Testis (tissue), 3 donors: Measurements from ENCODE around the gene SEC14L5. TPM values are rescaled to one million over a fixed set of nuclear protein-coding genes. Genes with fewer than 3 reads are reported as not detected.

ENCODE experiments used
- DNase-seq: peaks from one replicate; pipeline ENCODE4 v3.0.0-alpha.2; 2019
- H3K27ac ChIP-seq, 2 donors: fragments of 200-600 bp; sonication (generic); one replicate each; pipeline ENCODE4 v1.5.1; 2019
- H3K27me3 ChIP-seq: fragments of 200-600 bp; sonication (generic); one replicate; pipeline ENCODE4 v1.5.1; 2019
- H3K36me3 ChIP-seq: fragments of 200-600 bp; sonication (generic); one replicate; pipeline ENCODE4 v1.5.1; 2017; ENCODE audit warnings: low read depth; ENCODE audit errors: missing control alignments
- H3K4me1 ChIP-seq: fragments of 200-600 bp; sonication (generic); one replicate; pipeline ENCODE4 v1.5.1; 2019
- H3K4me3 ChIP-seq, 2 donors: fragments of 200-600 bp; sonication (generic); one replicate each; pipeline ENCODE4 v1.5.1; 2017 to 2019
- H3K9me3 ChIP-seq: fragments of 200-600 bp; sonication (generic); one replicate; pipeline ENCODE4 v1.5.1; 2017
- POLR2A ChIP-seq: fragments of 450-650 bp; IDR thresholded peaks from one replicate; pipeline ENCODE4 v1.6.1; 2017; ENCODE audit warnings: antibody characterized with exemption, mild to moderate bottlenecking, moderate library complexity
- WGBS, 2 donors: methylation state at CpG; one replicate each; pipeline ENCODE4 v1.1.5; 2018; 5-methylcytosine and 5-hydroxymethylcytosine counted together
- intact Hi-C: fragments of 100-400 bp; cut with DNase I; formaldehyde crosslinking; loops from one replicate; pipeline ENCODE4 v1.15.1; 2023; ENCODE audit warnings: low total_unique reads
- polyA plus RNA-seq: library from polyadenylated mRNA; stranded (reverse); fragments of 350-450 nt; fragmentation: Illumina TruSeq; extraction: RNeasy Lipid Tissue Mini Kit (QIAGEN cat#74804); gene quantifications from one replicate; pipeline ENCODE4 v1.2.3, GENCODE V29; 2014; ENCODE audit warnings: low read depth, low replicate concordance; ENCODE audit not compliant: insufficient read depth
- total RNA-seq, 2 donors: library from RNA; depleted of rRNA; stranded (reverse); fragments of >200 nt; gene quantifications; one replicate each; pipeline ENCODE4 v1.2.3, GENCODE V29; 2016
- TF ChIP-seq, protein P1 (sequence below), 3 experiments: fragments of 450-650 bp in 2 of 3; fragments of 200-600 bp in 1 of 3; sonication (generic) in 1 of 3; IDR thresholded peaks; one replicate each; pipeline ENCODE4 v1.5.1; 2016 to 2019; ENCODE audit warnings: antibody characterized with exemption in 3 of 3, mild to moderate bottlenecking in 2 of 3, moderate library complexity in 1 of 3

SEC14L5 gene
- total and polyA plus RNA-seq, 3 donors from 2014 or later: 0.73 to 2.9 (median 1.2) TPM

DNA sequence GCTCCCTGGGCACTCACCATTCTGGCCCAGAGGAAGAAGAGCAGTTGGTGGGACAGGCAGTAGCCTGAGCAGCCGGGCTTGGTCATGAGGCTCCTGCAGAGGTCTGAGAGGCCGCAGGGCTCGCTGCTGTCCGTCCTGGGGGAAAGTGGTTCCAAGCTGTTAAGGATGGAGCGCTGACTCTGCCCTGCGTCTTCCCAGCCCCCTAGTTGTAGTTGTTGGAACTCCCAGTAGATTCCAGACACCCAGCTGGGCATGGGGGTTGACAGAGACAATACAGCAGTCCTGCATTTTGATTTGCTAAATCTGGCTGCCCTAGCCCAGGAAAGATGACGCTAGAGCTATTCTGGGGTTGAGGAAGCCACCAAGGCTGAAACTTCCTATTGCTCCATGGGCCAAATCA, 100.3 kb downstream of the SEC14L5 start:
- H3K9me3 ChIP-seq: no peaks in the 10 kb centered on the region
- no peak overlapping the region for H3K27ac ChIP-seq
- H3K27me3 ChIP-seq: no peaks in the 10 kb centered on the region
- DNase-seq: no peak
- H3K4me3 ChIP-seq: no peak overlapping the region
- 51 to 69% methylated on average over 7 of the region's 7 CpGs for WGBS, 2 donors
- H3K4me1 ChIP-seq: no peaks in the 10 kb centered on the region
- no peak for TF ChIP-seq POLR2A
- TF ChIP-seq, protein P1, sequence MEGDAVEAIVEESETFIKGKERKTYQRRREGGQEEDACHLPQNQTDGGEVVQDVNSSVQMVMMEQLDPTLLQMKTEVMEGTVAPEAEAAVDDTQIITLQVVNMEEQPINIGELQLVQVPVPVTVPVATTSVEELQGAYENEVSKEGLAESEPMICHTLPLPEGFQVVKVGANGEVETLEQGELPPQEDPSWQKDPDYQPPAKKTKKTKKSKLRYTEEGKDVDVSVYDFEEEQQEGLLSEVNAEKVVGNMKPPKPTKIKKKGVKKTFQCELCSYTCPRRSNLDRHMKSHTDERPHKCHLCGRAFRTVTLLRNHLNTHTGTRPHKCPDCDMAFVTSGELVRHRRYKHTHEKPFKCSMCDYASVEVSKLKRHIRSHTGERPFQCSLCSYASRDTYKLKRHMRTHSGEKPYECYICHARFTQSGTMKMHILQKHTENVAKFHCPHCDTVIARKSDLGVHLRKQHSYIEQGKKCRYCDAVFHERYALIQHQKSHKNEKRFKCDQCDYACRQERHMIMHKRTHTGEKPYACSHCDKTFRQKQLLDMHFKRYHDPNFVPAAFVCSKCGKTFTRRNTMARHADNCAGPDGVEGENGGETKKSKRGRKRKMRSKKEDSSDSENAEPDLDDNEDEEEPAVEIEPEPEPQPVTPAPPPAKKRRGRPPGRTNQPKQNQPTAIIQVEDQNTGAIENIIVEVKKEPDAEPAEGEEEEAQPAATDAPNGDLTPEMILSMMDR (IDR thresholded peaks at IDR 0.05): no peak
- no peaks in the 10 kb centered on the region for H3K36me3 ChIP-seq
- intact Hi-C loops: no loop called here

DNA sequence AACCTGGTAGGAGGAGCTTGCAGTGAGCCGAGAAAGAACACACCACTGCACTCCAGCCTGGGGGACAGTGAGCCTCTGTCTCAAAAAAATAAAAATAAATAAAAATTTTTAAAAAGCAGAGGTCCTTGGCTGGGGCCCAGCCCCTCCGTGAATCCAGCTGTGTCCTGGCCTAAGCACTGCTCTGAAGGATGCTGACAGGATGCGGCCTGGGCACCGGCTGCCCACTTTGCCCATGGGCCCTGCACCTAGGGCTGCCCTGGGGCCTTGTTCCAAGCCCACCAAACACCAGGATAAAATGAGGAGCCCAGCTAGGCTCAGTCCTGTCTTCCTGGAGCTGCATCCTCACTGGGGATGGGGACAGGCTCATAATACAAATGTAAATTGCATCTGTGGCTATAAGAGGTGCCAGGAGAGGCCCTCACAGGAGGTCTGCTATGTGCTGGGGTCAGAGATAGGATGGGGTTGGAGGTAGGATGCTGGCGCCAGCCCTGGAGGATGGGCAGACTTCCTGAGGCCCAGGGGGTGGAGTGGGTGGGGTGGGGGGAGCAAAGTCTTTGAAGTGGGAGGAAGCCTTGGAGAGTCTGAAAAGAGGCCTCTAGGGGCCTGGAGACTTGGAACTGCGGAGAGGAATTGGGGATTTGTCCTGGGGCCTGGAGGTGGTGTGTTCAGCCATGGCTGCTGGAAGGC, 101.4 kb downstream of the SEC14L5 start:
- no peaks in the 10 kb centered on the region for H3K9me3 ChIP-seq
- no peak for TF ChIP-seq POLR2A
- TF ChIP-seq, protein P1 (IDR thresholded peaks at IDR 0.05): no peak
- no peak overlapping the region for H3K4me3 ChIP-seq
- no peaks in the 10 kb centered on the region for H3K27me3 ChIP-seq
- H3K4me1 ChIP-seq: no peaks in the 10 kb centered on the region
- DNase-seq: no peak
- WGBS, 2 donors: 79 to 80% methylated on average over 6 of the region's 6 CpGs
- H3K36me3 ChIP-seq: no peaks in the 10 kb centered on the region
- intact Hi-C loops: no loop called here
- no peak overlapping the region for H3K27ac ChIP-seq

DNA sequence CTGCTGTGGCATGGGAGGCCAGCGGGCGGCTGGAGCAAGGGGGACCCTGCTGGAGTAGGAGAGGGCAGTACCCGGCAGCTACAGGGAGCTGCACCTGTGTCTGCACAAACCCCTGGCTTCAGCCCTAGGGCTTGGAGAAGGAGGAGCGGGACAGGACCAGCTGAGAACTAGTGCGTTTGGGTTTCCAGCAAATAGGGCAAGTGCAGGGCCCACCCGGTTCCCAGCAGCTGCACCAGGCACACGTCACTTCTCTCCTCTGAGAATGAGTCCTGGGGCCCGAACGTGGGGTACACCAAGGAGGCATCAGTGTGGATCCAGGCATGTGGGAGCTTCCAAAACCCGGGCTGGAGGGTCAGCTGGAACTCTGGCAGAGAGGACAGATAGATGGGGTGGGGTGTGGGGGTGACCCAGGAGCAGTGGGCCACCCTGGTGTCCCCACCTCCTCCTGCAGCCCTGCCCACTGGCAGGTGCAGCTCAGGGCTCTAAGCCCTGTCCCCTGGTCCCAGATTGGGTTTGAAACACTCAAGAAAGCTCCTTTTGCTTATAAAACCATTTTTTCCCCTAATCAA, 102.0 kb downstream of the SEC14L5 start:
- H3K27ac ChIP-seq: no peak overlapping the region
- 69 to 78% methylated on average over 9 to 10 of the region's 10 CpGs for WGBS, 2 donors
- no peak for TF ChIP-seq POLR2A
- TF ChIP-seq, protein P1 (IDR thresholded peaks at IDR 0.05): no peak
- H3K36me3 ChIP-seq: no peaks in the 10 kb centered on the region
- no peak for DNase-seq
- intact Hi-C loops: no loop called here
- no peaks in the 10 kb centered on the region for H3K9me3 ChIP-seq
- H3K4me1 ChIP-seq: no peaks in the 10 kb centered on the region
- H3K4me3 ChIP-seq: no peak overlapping the region
- no peaks in the 10 kb centered on the region for H3K27me3 ChIP-seq

DNA sequence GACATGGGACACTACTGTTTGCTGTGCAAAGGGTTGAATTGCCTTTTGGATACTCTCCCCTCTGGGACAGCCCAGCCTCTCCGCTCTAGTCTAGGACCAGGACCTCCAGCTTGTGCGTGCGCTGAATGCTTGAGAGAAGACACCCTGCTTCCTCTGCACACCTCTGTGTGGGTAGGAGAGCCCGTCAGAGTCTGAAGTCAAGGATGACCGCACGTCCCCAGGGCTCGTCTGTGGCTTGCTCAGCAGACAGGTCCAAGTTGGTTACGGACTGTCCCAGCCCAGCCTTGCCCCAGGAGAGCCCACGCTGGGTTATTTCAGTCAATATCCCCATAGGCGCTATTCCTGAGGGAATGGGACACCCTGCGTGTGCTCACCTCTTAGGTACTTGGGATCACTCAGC, 103.9 kb downstream of the SEC14L5 start:
- Histone ChIP-seq H3K4me3 (no peak overlapping the region), H3K9me3 (no peaks in the 10 kb centered on the region), H3K36me3 (no peaks in the 10 kb centered on the region), H3K27me3 (no peaks in the 10 kb centered on the region), H3K4me1 (no peaks in the 10 kb centered on the region), H3K27ac (no peak overlapping the region)
- no peak for DNase-seq
- no peak for TF ChIP-seq POLR2A
- TF ChIP-seq, protein P1 (IDR thresholded peaks at IDR 0.05): no peak
- intact Hi-C loops: no loop called here
- WGBS, 2 donors: 86 to 91% methylated on average over 11 of the region's 11 CpGs
